ENCODE results near the gene DNER.

- TF ChIP-seq, protein P1, sequence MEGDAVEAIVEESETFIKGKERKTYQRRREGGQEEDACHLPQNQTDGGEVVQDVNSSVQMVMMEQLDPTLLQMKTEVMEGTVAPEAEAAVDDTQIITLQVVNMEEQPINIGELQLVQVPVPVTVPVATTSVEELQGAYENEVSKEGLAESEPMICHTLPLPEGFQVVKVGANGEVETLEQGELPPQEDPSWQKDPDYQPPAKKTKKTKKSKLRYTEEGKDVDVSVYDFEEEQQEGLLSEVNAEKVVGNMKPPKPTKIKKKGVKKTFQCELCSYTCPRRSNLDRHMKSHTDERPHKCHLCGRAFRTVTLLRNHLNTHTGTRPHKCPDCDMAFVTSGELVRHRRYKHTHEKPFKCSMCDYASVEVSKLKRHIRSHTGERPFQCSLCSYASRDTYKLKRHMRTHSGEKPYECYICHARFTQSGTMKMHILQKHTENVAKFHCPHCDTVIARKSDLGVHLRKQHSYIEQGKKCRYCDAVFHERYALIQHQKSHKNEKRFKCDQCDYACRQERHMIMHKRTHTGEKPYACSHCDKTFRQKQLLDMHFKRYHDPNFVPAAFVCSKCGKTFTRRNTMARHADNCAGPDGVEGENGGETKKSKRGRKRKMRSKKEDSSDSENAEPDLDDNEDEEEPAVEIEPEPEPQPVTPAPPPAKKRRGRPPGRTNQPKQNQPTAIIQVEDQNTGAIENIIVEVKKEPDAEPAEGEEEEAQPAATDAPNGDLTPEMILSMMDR (IDR thresholded peaks at IDR 0.05): no peak
- TF ChIP-seq POLR2A (IDR thresholded peaks at IDR 0.05): no peak
Observed at GRCh38 chr2:229446350-229446749, 268.0 kb downstream of the DNER start.
